Neural progenitor cell (in vitro differentiated cells): ENCODE measurements around the gene ST3GAL6.

Source experiments
- EZH2 ChIP-seq: fragments of 200-600 bp; sonication (generic); IDR thresholded peaks from 2 replicates; pipeline ENCODE4 v1.6.1; 2017; ENCODE audit warnings: antibody characterized with exemption, mild to moderate bottlenecking, moderate library complexity
- TF ChIP-seq, protein P1 (sequence below): fragments of 200-600 bp; sonication (generic); IDR thresholded peaks from 2 replicates; pipeline ENCODE4 v1.5.1; 2017; ENCODE audit warnings: antibody characterized with exemption, mild to moderate bottlenecking

DNA sequence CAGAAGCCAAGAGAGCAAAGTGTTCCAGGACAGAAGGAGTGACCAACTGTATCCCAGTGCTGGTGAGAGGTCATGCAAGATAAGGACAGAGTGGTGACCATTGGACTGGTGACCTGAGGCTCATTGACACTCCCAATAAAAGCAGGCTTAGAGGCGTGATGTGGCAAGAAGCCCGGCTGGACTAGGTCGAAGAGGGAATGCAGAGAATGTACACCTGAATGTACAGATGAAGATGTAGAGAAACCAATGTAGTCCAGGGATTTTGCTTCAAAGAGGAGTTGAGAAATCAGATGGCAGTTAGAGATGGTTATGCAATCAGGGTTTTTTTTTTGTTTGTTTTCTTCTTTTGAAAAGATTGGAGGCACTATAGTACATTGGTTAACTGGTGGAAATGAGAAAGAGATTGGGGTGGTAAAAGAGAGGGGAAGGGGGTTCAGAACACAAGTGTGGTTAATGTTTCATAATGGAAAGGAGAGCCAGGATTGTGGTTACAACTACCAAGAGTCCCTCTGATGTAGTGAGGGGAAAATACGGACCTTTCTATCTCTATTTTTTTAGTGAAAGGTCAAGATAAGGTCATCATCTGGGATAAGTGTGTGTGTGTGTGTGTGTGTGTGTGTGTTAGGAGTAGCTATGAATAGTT, 23.3 kb downstream of the ST3GAL6 start:
- TF ChIP-seq, protein P1, sequence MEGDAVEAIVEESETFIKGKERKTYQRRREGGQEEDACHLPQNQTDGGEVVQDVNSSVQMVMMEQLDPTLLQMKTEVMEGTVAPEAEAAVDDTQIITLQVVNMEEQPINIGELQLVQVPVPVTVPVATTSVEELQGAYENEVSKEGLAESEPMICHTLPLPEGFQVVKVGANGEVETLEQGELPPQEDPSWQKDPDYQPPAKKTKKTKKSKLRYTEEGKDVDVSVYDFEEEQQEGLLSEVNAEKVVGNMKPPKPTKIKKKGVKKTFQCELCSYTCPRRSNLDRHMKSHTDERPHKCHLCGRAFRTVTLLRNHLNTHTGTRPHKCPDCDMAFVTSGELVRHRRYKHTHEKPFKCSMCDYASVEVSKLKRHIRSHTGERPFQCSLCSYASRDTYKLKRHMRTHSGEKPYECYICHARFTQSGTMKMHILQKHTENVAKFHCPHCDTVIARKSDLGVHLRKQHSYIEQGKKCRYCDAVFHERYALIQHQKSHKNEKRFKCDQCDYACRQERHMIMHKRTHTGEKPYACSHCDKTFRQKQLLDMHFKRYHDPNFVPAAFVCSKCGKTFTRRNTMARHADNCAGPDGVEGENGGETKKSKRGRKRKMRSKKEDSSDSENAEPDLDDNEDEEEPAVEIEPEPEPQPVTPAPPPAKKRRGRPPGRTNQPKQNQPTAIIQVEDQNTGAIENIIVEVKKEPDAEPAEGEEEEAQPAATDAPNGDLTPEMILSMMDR = no peak
- no peak for TF ChIP-seq EZH2
